ENCODE data around the gene SLC1A2.

The SLC1A2 gene

GRCh38 chr11:35302398-35302797 is 117.0 kb downstream of the SLC1A2 start:
- no peak for DNase-seq (ENCODE audit: low read depth)

GRCh38 chr11:35298369-35298768 is 121.0 kb downstream of the SLC1A2 start:
- no peak for DNase-seq (ENCODE audit: low read depth)

GRCh38 chr11:35295751-35296150 is 123.6 kb downstream of the SLC1A2 start:
- no peak for DNase-seq (ENCODE audit: low read depth)

- DNase-seq (ENCODE audit: low read depth) = no peak
Measured at GRCh38 chr11:35293699-35294098, 125.7 kb downstream of the SLC1A2 start.

GRCh38 chr11:35293035-35293434 is 126.3 kb downstream of the SLC1A2 start:
- no peak for DNase-seq (ENCODE audit: low read depth)

- DNase-seq (ENCODE audit: low read depth) = no peak
Measured at GRCh38 chr11:35292279-35292678, 127.1 kb downstream of the SLC1A2 start.

GRCh38 chr11:35290876-35291275 is 128.5 kb downstream of the SLC1A2 start:
- DNase-seq (ENCODE audit: low read depth) = no peak

- peak; percentile 28 for DNase-seq (ENCODE audit: low read depth)
Measured at GRCh38 chr11:35289821-35290220, 129.5 kb downstream of the SLC1A2 start.

- peak; percentile 70 for DNase-seq (ENCODE audit: low read depth)
Measured at GRCh38 chr11:35288817-35289541, 130.4 kb downstream of the SLC1A2 start.

- no peak for DNase-seq (ENCODE audit: low read depth)
Measured at GRCh38 chr11:35288309-35288708, 131.0 kb downstream of the SLC1A2 start.

- no peak for DNase-seq (ENCODE audit: low read depth)
Measured at GRCh38 chr11:35287344-35287890, 131.9 kb downstream of the SLC1A2 start.

GRCh38 chr11:35286126-35286525 is 133.2 kb downstream of the SLC1A2 start:
- no peak for DNase-seq (ENCODE audit: low read depth)

- DNase-seq (ENCODE audit: low read depth) = no peak
Measured at GRCh38 chr11:35285471-35285870, 133.9 kb downstream of the SLC1A2 start.

- peak; percentile 92 for DNase-seq (ENCODE audit: low read depth)
Measured at GRCh38 chr11:35282221-35282882, 137.0 kb downstream of the SLC1A2 start.

GRCh38 chr11:35281169-35281688 is 138.1 kb downstream of the SLC1A2 start:
- DNase-seq (ENCODE audit: low read depth) = peak; percentile 89

- no peak for DNase-seq (ENCODE audit: low read depth)
Measured at GRCh38 chr11:35280727-35281126, 138.6 kb downstream of the SLC1A2 start.

- DNase-seq (ENCODE audit: low read depth) = no peak
Measured at GRCh38 chr11:35277827-35278226, 141.5 kb downstream of the SLC1A2 start.

GRCh38 chr11:35276396-35277145 is 142.8 kb downstream of the SLC1A2 start:
- peak; percentile 38 for DNase-seq (ENCODE audit: low read depth)

GRCh38 chr11:35275786-35276170 is 143.6 kb downstream of the SLC1A2 start:
- DNase-seq (ENCODE audit: low read depth) = no peak

- peak; percentile 28 for DNase-seq (ENCODE audit: low read depth)
Measured at GRCh38 chr11:35274909-35275785, 144.2 kb downstream of the SLC1A2 start.

- DNase-seq (ENCODE audit: low read depth) = peak; percentile 10
Measured at GRCh38 chr11:35272391-35272902, 146.9 kb downstream of the SLC1A2 start.

Measured in amniotic epithelial cell (primary cell).